BE2C (cell line): ENCODE measurements around the gene TRAPPC6A.

Source experiments
- DNase-seq: peaks from one replicate; pipeline ENCODE4 v3.0.0-alpha.2; 2020
- H3K27me3 ChIP-seq: fragments of 250-450 bp; sonication (Bioruptor Pico); 2 replicates; pipeline ENCODE4 v1.5.1; 2020; ENCODE audit warnings: mild to moderate bottlenecking
- H3K36me3 ChIP-seq: fragments of 250-450 bp; sonication (Bioruptor Pico); 2 replicates; pipeline ENCODE4 v1.5.1; 2020; ENCODE audit warnings: mild to moderate bottlenecking
- H3K4me1 ChIP-seq: fragments of 250-450 bp; sonication (Bioruptor Pico); 2 replicates; pipeline ENCODE4 v1.5.1; 2020
- H3K4me3 ChIP-seq: 2 replicates; pipeline ENCODE4 v1.5.1; 2011; ENCODE audit warnings: low read depth, low read length
- H3K9me3 ChIP-seq: fragments of 250-450 bp; sonication (Bioruptor Pico); 2 replicates; pipeline ENCODE4 v1.5.1; 2020
- CTCF ChIP-seq: IDR thresholded peaks from 2 replicates; pipeline ENCODE4 v1.5.1; 2012; ENCODE audit warnings: mild to moderate bottlenecking, low read depth, low read length

TRAPPC6A gene

GRCh38 chr19:45133661-45134060 is 44.4 kb downstream of the TRAPPC6A start:
- Histone ChIP-seq H3K27me3 (no peaks in the 10 kb centered on the region), H3K4me3 (no peak overlapping the region)

GRCh38 chr19:45130888-45131615 is 47.0 kb downstream of the TRAPPC6A start:
- DNase-seq: peak; percentile 67
- no peaks in the 10 kb centered on the region for H3K27me3 ChIP-seq
- no peaks in the 10 kb centered on the region for H3K36me3 ChIP-seq
- H3K4me1 ChIP-seq: peaks cover 9% of the 10 kb centered on the region
- TF ChIP-seq CTCF: peak; percentile 48
- H3K4me3 ChIP-seq: no peak overlapping the region
- no peaks in the 10 kb centered on the region for H3K9me3 ChIP-seq

More at GRCh38 chr19:45133661-45134060, 44.4 kb downstream of the TRAPPC6A start:
- H3K9me3 ChIP-seq: no peaks in the 10 kb centered on the region
- no peaks in the 10 kb centered on the region for H3K36me3 ChIP-seq
- TF ChIP-seq CTCF: no peak
- no peaks in the 10 kb centered on the region for H3K4me1 ChIP-seq
- DNase-seq: no peak

- no peak for DNase-seq
- Histone ChIP-seq H3K36me3 (no peaks in the 10 kb centered on the region), H3K4me1 (peaks cover 13% of the 10 kb centered on the region), H3K4me3 (no peak overlapping the region), H3K27me3 (no peaks in the 10 kb centered on the region), H3K9me3 (no peaks in the 10 kb centered on the region)
- no peak for TF ChIP-seq CTCF
These were observed 47.8 kb downstream of the TRAPPC6A start for GRCh38 chr19:45130236-45130635.

- no peaks in the 10 kb centered on the region for H3K9me3 ChIP-seq
- H3K4me3 ChIP-seq: no peak overlapping the region
- H3K4me1 ChIP-seq: peaks cover 13% of the 10 kb centered on the region
- H3K36me3 ChIP-seq: no peaks in the 10 kb centered on the region
- TF ChIP-seq CTCF: no peak
- DNase-seq: no peak
- no peaks in the 10 kb centered on the region for H3K27me3 ChIP-seq
These were observed 49.2 kb downstream of the TRAPPC6A start for GRCh38 chr19:45128806-45129205.

GRCh38 chr19:45128146-45128545 is 49.9 kb downstream of the TRAPPC6A start:
- Histone ChIP-seq H3K36me3 (no peaks in the 10 kb centered on the region), H3K27me3 (no peaks in the 10 kb centered on the region), H3K9me3 (no peaks in the 10 kb centered on the region), H3K4me1 (peaks cover 16% of the 10 kb centered on the region), H3K4me3 (no peak overlapping the region)
- no peak for DNase-seq
- TF ChIP-seq CTCF: no peak

GRCh38 chr19:45126654-45127053 is 51.4 kb downstream of the TRAPPC6A start:
- H3K36me3 ChIP-seq: no peaks in the 10 kb centered on the region
- no peak for DNase-seq
- no peak for TF ChIP-seq CTCF
- peaks cover 17% of the 10 kb centered on the region for H3K4me1 ChIP-seq
- no peaks in the 10 kb centered on the region for H3K9me3 ChIP-seq
- H3K27me3 ChIP-seq: no peaks in the 10 kb centered on the region
- H3K4me3 ChIP-seq: no peak overlapping the region
